Esophagus muscularis mucosa (tissue), 4 donors: Measurements from ENCODE around the gene JMJD6. TPM values are rescaled to one million over a fixed set of nuclear protein-coding genes. Genes with fewer than 3 reads are reported as not detected.

Source experiments
- DNase-seq: peaks from one replicate; pipeline ENCODE4 v3.0.0-alpha.2; 2017; ENCODE audit errors: extremely low spot score
- H3K27ac ChIP-seq, 4 donors: fragments of 200-600 bp; sonication (generic); replicated peaks in 1 of 4; 1 replicate in 3 of 4; 2 replicates in 1 of 4; pipeline ENCODE4 v1.5.1; 2016 to 2019; ENCODE audit warnings: mild to moderate bottlenecking in 1 of 4
- H3K27me3 ChIP-seq, 4 donors: fragments of 200-600 bp; sonication (generic); one replicate each; pipeline versions ENCODE4 v1.5.1 to v1.6.0; 2016 to 2019
- H3K36me3 ChIP-seq, 4 donors: fragments of 200-600 bp; sonication (generic); one replicate each; pipeline ENCODE4 v1.5.1; 2016 to 2019
- H3K4me1 ChIP-seq, 4 donors: fragments of 200-600 bp; sonication (generic); one replicate each; pipeline ENCODE4 v1.5.1; 2016 to 2019
- H3K4me3 ChIP-seq, 4 donors: fragments of 200-600 bp; sonication (generic); 1 replicate in 2 of 4; 2 replicates in 2 of 4; pipeline ENCODE4 v1.5.1; 2016 to 2019; ENCODE audit warnings: mild to moderate bottlenecking in 4 of 4, moderate library complexity in 1 of 4
- H3K9me3 ChIP-seq, 4 donors: fragments of 200-600 bp; sonication (generic); 1 replicate in 3 of 4; 2 replicates in 1 of 4; pipeline ENCODE4 v1.5.1; 2016 to 2019
- CTCF ChIP-seq, 3 experiments: fragments of 200-600 bp in 2 of 3; fragments of 450-650 bp in 1 of 3; sonication (generic) in 2 of 3; IDR thresholded peaks; one replicate each; pipeline ENCODE4 v1.5.1; 2017 to 2019; ENCODE audit warnings: antibody characterized with exemption in 3 of 3, mild to moderate bottlenecking in 2 of 3, moderate library complexity in 1 of 3
- EP300 ChIP-seq: sonication (generic); formaldehyde crosslinking; IDR thresholded peaks from one replicate; pipeline ENCODE4 v1.6.1; 2017; ENCODE audit warnings: antibody characterized with exemption
- POLR2A ChIP-seq: fragments of 450-650 bp; IDR thresholded peaks from one replicate; pipeline ENCODE4 v1.6.1; 2017; ENCODE audit warnings: antibody characterized with exemption, moderate library complexity, mild to moderate bottlenecking, low read depth
- POLR2AphosphoS5 ChIP-seq, 2 donors: sonication (generic); formaldehyde crosslinking; IDR thresholded peaks; one replicate each; pipeline ENCODE4 v1.6.1; 2017; ENCODE audit warnings: antibody characterized with exemption in 2 of 2
- WGBS: methylation state at CpG from one replicate; pipeline ENCODE4 v1.1.5; 2018; 5-methylcytosine and 5-hydroxymethylcytosine counted together
- intact Hi-C: fragments of 100-400 bp; cut with DNase I; formaldehyde crosslinking; loops from one replicate; pipeline ENCODE4 v1.15.1; 2023
- total RNA-seq, 4 donors: library from RNA; depleted of rRNA; stranded (reverse); fragments of >200 nt; gene quantifications; one replicate each; pipeline versions ENCODE4 v1.1.0 to v1.2.1, GENCODE V29; 2016

JMJD6 gene
- total RNA-seq, 4 donors from 2014 or later: 29.5 to 54.5 (median 49.5) TPM

DNA sequence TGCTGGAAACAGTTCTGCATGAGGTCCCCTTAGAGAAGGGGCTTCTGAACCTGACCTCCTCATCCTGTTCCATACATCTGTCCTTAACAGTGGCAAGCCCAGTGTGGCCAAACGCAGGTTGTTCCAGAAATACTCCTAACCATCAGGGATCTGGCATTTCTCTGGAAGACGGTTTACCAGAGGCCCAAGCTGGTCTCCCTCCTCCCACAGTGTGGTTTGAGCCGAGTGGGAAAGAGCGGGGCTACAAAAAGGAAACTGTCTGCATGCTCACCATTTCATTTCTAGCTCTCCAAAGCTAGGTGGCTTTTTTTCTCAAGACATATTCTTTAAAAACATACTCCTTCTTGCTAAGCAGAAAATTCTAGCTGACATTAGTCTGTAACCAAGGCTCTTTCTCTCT lies 21.6 kb downstream of the JMJD6 start:
- DNase-seq: no peak
- Histone ChIP-seq H3K36me3 (peaks cover 0 to 2% (median 0%) of the 10 kb centered on the region in 4 donors), H3K4me3 (no peak overlapping the region), H3K27ac (peak overlapping the region; percentile 49 to 98 (median 97)), H3K27me3 (no peaks in the 10 kb centered on the region), H3K4me1 (peaks cover 79 to 99% (median 96%) of the 10 kb centered on the region in 4 donors), H3K9me3 (no peaks in the 10 kb centered on the region)
- intact Hi-C loops: no loop called here
- WGBS: 19% methylated on average over 4 of the region's 4 CpGs
- TF ChIP-seq POLR2AphosphoS5 (IDR thresholded peaks at IDR 0.05) (no peak), CTCF (IDR thresholded peaks at IDR 0.05) (no peak), POLR2A (no peak), EP300 (no peak)

- DNase-seq: no peak
- no peaks in the 10 kb centered on the region for H3K9me3 ChIP-seq
- no peak overlapping the region for H3K4me3 ChIP-seq
- H3K27ac ChIP-seq: peak overlapping the region; percentile 89 to 96 (median 93)
- TF ChIP-seq EP300 (no peak), CTCF (IDR thresholded peaks at IDR 0.05) (no peak), POLR2AphosphoS5 (IDR thresholded peaks at IDR 0.05) (no peak), POLR2A (no peak)
- H3K36me3 ChIP-seq: peaks cover 0 to 4% (median 0%) of the 10 kb centered on the region in 4 donors
- H3K27me3 ChIP-seq: no peaks in the 10 kb centered on the region
- intact Hi-C loops: no loop called here
- 82% methylated on average over 10 of the region's 10 CpGs for WGBS
- H3K4me1 ChIP-seq: peaks cover 84 to 99% (median 96%) of the 10 kb centered on the region in 4 donors
Measured at GRCh38 chr17:76702941-76703637, 23.3 kb downstream of the JMJD6 start.

- WGBS: 51% methylated on average over 2 of the region's 2 CpGs
- Histone ChIP-seq H3K9me3 (no peaks in the 10 kb centered on the region), H3K27me3 (no peaks in the 10 kb centered on the region), H3K27ac (peak overlapping the region; percentile 89 to 96 (median 93)), H3K36me3 (peaks cover 0 to 4% (median 0%) of the 10 kb centered on the region in 4 donors), H3K4me1 (peaks cover 84 to 99% (median 96%) of the 10 kb centered on the region in 4 donors), H3K4me3 (no peak overlapping the region)
- intact Hi-C loops: no loop called here
- TF ChIP-seq POLR2AphosphoS5 (IDR thresholded peaks at IDR 0.05) (no peak), EP300 (no peak), CTCF (IDR thresholded peaks at IDR 0.05) (no peak), POLR2A (no peak)
- DNase-seq: no peak
Measured at GRCh38 chr17:76702076-76702475, 24.3 kb downstream of the JMJD6 start.

DNA sequence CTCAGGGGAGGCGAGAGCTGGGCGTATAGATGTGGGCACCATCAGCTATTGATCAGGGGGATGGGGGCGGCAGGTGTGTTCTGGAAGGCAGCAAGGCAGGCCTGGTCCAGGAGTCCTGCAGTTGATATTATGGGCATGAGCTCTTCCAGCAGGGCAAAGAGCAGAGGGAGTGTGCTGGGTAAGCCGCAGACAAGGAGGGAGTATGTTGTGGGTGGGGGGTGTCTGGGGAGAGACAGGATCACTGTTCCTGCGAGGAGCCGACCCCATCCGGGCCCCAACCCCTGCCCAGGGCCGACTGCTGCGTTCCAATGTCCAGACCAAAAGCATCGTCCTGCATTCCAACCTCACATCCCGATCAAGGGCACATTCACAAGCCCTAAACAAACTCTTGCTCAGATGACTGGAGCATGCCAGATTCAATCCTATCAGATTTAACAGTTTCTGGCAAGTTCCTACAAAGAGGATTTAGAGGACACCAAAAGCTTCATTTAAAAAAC lies 24.9 kb downstream of the JMJD6 start:
- no peak for DNase-seq
- Histone ChIP-seq H3K27me3 (no peaks in the 10 kb centered on the region), H3K27ac (peak overlapping the region; percentile 89 to 96 (median 93)), H3K4me3 (peak overlapping the region; percentile 33 to 54 (median 42)), H3K4me1 (peaks cover 84 to 99% (median 96%) of the 10 kb centered on the region in 4 donors), H3K9me3 (no peaks in the 10 kb centered on the region), H3K36me3 (peaks cover 0 to 4% (median 0%) of the 10 kb centered on the region in 4 donors)
- TF ChIP-seq POLR2AphosphoS5 (IDR thresholded peaks at IDR 0.05) (no peak), CTCF (IDR thresholded peaks at IDR 0.05) (no peak), EP300 (no peak), POLR2A (no peak)
- intact Hi-C loops: no loop called here
- WGBS: 32% methylated on average over 9 of the region's 11 CpGs
